ENCODE measurements around the gene STIP1. TPM values are rescaled to one million over a fixed set of nuclear protein-coding genes. Genes with fewer than 3 reads are reported as not detected.

STIP1 gene
- total and polyA plus RNA-seq, 4 experiments from 2014 or later, result 37.1 to 106 (median 98.1) TPM

DNA sequence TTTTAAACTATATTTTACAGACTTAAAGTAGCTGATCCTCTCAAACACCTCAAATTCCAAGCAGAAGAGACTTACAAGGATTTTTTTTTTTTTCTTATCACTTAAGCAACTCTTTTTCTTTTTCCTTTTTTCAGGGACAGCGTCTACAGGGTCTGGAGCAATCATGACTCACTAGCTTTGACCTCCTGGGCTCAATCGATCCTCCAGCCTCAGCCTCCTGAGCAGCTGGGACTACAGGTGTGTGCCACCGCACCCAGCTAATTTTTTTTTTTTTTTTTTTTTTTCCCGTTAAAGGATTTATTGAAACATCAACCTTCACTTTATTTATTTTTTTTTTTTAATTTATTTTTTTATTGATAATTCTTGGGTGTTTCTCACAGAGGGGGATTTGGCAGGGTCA is 15.6 kb upstream of the STIP1 start:
- H3K36me3 ChIP-seq (ENCODE audit: insufficient read depth, low read length), result no peaks in the 10 kb centered on the region
- no peak overlapping the region for H3K4me3 ChIP-seq (ENCODE audit: low read length in 2 of 2)
- H3K27me3 ChIP-seq (ENCODE audit: insufficient read depth, low read length), result no peaks in the 10 kb centered on the region
- Mint-ChIP-seq H3K9me3 (peaks cover 0 to 1% (median 0%) of the 10 kb centered on the region in 8 donors), H3K27me3 (no peaks in the 10 kb centered on the region), H3K27ac (no peak overlapping the region), H3K4me3 (no peak overlapping the region), H3K36me3 (peaks cover 0 to 4% of the 10 kb centered on the region in 2 donors), H3K4me1 (peaks cover 0 to 6% (median 2%) of the 10 kb centered on the region in 4 donors)
- H3K27ac ChIP-seq (ENCODE audit: low read depth, low read length), result no peak overlapping the region
- intact Hi-C loops (cut with micrococcal nuclease), result no loop called here
- ChIA-PET POLR2A (ENCODE audit: partially characterized antibody) (interaction anchor here (1.2 kb wide), 1 partner anchor 16 kb away, joined by 4 read pairs; the partner anchor contains the start of gene STIP1), CTCF (ENCODE audit: partially characterized antibody) (interaction anchor here (1.1 kb wide), 1 partner anchor 34 kb away, joined by 4 read pairs; no protein-coding TSS in a partner anchor)
- peaks cover 5% of the 10 kb centered on the region for H3K4me1 ChIP-seq (ENCODE audit: insufficient read depth, low read length)
- H3K9me3 ChIP-seq (ENCODE audit: control insufficient read depth in 1 of 2, low read length in 2 of 2), result no peaks in the 10 kb centered on the region
- DNase-seq, result no peak

DNA sequence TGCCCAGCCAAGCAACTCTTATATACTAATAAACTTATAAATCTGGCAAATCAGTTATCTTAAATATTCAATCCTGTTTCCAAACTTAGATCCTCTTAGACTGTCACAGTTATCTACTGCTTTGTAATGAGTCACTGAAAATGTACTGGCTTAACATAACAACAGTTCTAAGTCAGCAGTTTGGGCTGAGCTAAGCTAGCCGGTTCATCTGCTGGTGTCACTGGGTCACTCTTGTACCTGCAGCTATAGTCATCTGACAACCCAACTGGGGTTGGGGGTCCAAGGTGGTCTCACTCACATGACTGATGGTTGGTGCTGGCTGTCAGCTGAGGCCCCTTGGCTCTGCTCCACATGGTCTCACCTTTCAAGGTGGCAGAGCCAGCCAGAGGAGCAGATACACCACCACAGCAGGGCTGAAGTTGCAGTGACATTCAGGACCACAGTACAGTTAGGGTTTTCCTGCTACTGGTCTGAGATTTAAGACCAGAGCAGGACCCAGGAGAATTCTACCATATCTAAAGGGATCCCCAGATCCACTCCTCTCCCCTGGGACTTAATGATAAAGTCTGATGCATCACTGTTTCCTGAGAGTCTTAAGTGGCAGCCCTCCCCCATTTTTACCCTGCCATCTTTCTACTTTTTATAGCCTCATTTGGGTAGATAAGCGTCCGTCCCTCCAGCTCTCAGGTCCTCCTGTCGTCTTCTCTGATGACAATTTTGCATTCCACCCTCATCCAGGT is 12.2 kb upstream of the STIP1 start:
- ChIA-PET POLR2A (ENCODE audit: partially characterized antibody) (no interaction called here), CTCF (ENCODE audit: partially characterized antibody) (interaction anchor here (1.1 kb wide), 1 partner anchor 27 kb away, joined by 3 read pairs; no protein-coding TSS in a partner anchor)
- H3K9me3 Mint-ChIP-seq, result peaks cover 0 to 1% (median 0%) of the 10 kb centered on the region in 8 donors
- H3K27ac Mint-ChIP-seq, result no peak overlapping the region
- Histone ChIP-seq H3K36me3 (ENCODE audit: insufficient read depth, low read length) (no peaks in the 10 kb centered on the region), H3K4me1 (ENCODE audit: insufficient read depth, low read length) (peaks cover 8% of the 10 kb centered on the region), H3K4me3 (ENCODE audit: low read length in 2 of 2) (no peak overlapping the region), H3K27ac (ENCODE audit: low read depth, low read length) (no peak overlapping the region), H3K27me3 (ENCODE audit: insufficient read depth, low read length) (no peaks in the 10 kb centered on the region), H3K9me3 (ENCODE audit: control insufficient read depth in 1 of 2, low read length in 2 of 2) (no peaks in the 10 kb centered on the region)
- peaks cover 5 to 14% (median 8%) of the 10 kb centered on the region in 4 donors for H3K4me1 Mint-ChIP-seq
- intact Hi-C loops (cut with micrococcal nuclease), result no loop called here
- DNase-seq, result no peak
- H3K36me3 Mint-ChIP-seq, result peaks cover 0 to 4% of the 10 kb centered on the region in 2 donors
- H3K27me3 Mint-ChIP-seq, result no peaks in the 10 kb centered on the region
- no peak overlapping the region for H3K4me3 Mint-ChIP-seq

DNA sequence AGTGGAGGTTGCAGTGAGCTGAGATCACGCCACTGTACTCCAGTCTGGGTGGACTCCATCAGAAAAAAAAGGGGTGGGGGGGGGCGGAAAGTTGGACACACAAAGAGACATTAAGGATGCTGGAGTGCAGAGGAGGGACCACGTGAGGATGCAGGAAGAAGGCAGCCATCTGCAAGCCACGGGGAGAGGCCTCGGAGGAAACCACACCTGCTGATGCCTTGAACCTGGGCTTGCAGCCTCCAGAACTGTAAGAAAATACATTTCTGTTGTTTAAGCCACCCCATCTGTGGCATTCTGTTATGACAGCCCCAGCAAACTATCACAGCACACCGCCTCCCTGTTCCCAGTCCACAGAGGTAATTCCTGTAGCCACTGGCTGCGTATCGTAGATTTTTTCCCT is 9.2 kb upstream of the STIP1 start:
- intact Hi-C loops (cut with micrococcal nuclease), result no loop called here
- Mint-ChIP-seq H3K36me3 (peaks cover 0 to 4% of the 10 kb centered on the region in 2 donors), H3K4me1 (peaks cover 5 to 14% (median 11%) of the 10 kb centered on the region in 4 donors), H3K27me3 (no peaks in the 10 kb centered on the region), H3K9me3 (peaks cover 0 to 1% (median 0%) of the 10 kb centered on the region in 8 donors), H3K4me3 (no peak overlapping the region), H3K27ac (peak overlapping the region in 4 of 7 donors; percentile 25 to 88 (median 56))
- Histone ChIP-seq H3K27ac (ENCODE audit: low read depth, low read length) (no peak overlapping the region), H3K9me3 (ENCODE audit: control insufficient read depth in 1 of 2, low read length in 2 of 2) (no peaks in the 10 kb centered on the region), H3K4me1 (ENCODE audit: insufficient read depth, low read length) (peaks cover 8% of the 10 kb centered on the region), H3K36me3 (ENCODE audit: insufficient read depth, low read length) (no peaks in the 10 kb centered on the region), H3K27me3 (ENCODE audit: insufficient read depth, low read length) (no peaks in the 10 kb centered on the region), H3K4me3 (ENCODE audit: low read length in 2 of 2) (no peak overlapping the region)
- no peak for DNase-seq
- CTCF ChIA-PET (ENCODE audit: partially characterized antibody), result interaction anchor here (0.6 to 1.1 kb wide), 2 partner anchors 29 to 252 kb away, joined by 3 read pairs; no protein-coding TSS in a partner anchor
- POLR2A ChIA-PET (ENCODE audit: partially characterized antibody), result interaction anchor here (2.2 kb wide), 1 partner anchor 9 kb away, joined by 10 read pairs; the partner anchor contains the start of gene STIP1

DNA sequence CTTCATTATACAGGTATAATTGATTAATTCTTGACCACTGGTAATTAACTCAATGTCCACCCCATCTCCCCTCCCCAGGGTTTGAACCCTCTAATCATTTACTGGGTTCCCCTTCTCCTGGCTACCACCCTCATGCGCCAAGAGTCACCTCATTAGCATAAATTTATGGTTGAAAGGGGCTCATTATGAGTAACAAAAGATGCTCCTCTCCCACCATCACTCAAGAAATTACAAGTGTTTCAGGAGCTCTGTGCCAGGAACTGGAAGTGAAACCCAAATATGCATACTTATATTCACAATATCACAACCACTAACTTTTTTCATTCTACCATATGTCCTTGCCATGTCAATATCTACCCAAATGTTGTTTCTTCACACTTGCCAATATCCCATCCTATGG is 7.8 kb upstream of the STIP1 start:
- Mint-ChIP-seq H3K4me1 (peaks cover 7 to 22% (median 16%) of the 10 kb centered on the region in 4 donors), H3K27me3 (no peaks in the 10 kb centered on the region), H3K36me3 (peaks cover 0 to 4% of the 10 kb centered on the region in 2 donors), H3K4me3 (no peak overlapping the region), H3K9me3 (peaks cover 0 to 1% (median 0%) of the 10 kb centered on the region in 8 donors), H3K27ac (no peak overlapping the region)
- Histone ChIP-seq H3K4me1 (ENCODE audit: insufficient read depth, low read length) (peaks cover 8% of the 10 kb centered on the region), H3K4me3 (ENCODE audit: low read length in 2 of 2) (no peak overlapping the region), H3K9me3 (ENCODE audit: control insufficient read depth in 1 of 2, low read length in 2 of 2) (no peaks in the 10 kb centered on the region), H3K36me3 (ENCODE audit: insufficient read depth, low read length) (no peaks in the 10 kb centered on the region), H3K27me3 (ENCODE audit: insufficient read depth, low read length) (no peaks in the 10 kb centered on the region), H3K27ac (ENCODE audit: low read depth, low read length) (no peak overlapping the region)
- DNase-seq, result no peak
- CTCF ChIA-PET (ENCODE audit: partially characterized antibody), result no interaction called here
- intact Hi-C loops (cut with micrococcal nuclease), result no loop called here
- POLR2A ChIA-PET (ENCODE audit: partially characterized antibody), result no interaction called here

DNA sequence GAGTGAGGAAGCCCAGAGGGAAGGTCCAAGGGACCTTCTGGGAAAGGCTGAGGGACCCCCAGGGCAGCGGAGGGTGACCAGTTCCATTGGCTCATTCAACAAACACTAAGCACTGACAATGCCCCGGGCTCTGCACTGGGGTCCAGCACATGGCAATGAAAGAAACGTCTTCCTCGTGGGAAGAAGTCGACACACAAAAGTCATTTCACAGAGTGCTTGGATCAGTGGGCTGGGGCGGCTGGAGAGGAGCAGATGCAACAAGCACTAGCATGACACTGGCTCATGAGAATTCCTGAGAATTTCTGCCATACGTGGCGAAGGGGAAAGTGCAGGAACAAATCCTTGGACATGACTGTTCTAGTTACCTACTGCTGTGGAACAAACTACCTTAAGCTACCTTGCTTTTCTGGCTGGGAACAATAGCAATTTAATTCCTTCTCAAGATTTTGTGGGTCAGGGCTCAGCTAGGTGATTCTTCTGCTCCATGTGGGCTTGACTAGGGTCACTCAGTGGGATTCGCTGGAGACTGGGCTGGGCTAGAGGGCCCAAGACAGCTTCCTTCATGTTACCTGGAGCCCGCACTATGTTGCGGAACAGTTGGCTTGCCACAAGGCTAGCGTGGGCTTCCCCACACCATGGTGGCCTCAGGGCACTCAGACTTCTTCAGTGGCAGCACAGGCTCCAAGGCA is 6.9 kb upstream of the STIP1 start:
- no peaks in the 10 kb centered on the region for H3K27me3 Mint-ChIP-seq
- Histone ChIP-seq H3K27me3 (ENCODE audit: insufficient read depth, low read length) (no peaks in the 10 kb centered on the region), H3K36me3 (ENCODE audit: insufficient read depth, low read length) (no peaks in the 10 kb centered on the region), H3K4me3 (ENCODE audit: low read length in 2 of 2) (no peak overlapping the region), H3K27ac (ENCODE audit: low read depth, low read length) (no peak overlapping the region), H3K9me3 (ENCODE audit: control insufficient read depth in 1 of 2, low read length in 2 of 2) (no peaks in the 10 kb centered on the region), H3K4me1 (ENCODE audit: insufficient read depth, low read length) (peaks cover 17% of the 10 kb centered on the region)
- peaks cover 0 to 2% of the 10 kb centered on the region in 2 donors for H3K36me3 Mint-ChIP-seq
- CTCF ChIA-PET (ENCODE audit: partially characterized antibody), result interaction anchor here (1.3 kb wide), 1 partner anchor 27 kb away, joined by 3 read pairs; no protein-coding TSS in a partner anchor
- POLR2A ChIA-PET (ENCODE audit: partially characterized antibody), result no interaction called here
- DNase-seq, result no peak
- H3K4me1 Mint-ChIP-seq, result peaks cover 7 to 29% (median 21%) of the 10 kb centered on the region in 4 donors
- peaks cover 0 to 1% (median 0%) of the 10 kb centered on the region in 8 donors for H3K9me3 Mint-ChIP-seq
- no peak overlapping the region for H3K4me3 Mint-ChIP-seq
- intact Hi-C loops (cut with micrococcal nuclease), result no loop called here
- no peak overlapping the region for H3K27ac Mint-ChIP-seq

DNA sequence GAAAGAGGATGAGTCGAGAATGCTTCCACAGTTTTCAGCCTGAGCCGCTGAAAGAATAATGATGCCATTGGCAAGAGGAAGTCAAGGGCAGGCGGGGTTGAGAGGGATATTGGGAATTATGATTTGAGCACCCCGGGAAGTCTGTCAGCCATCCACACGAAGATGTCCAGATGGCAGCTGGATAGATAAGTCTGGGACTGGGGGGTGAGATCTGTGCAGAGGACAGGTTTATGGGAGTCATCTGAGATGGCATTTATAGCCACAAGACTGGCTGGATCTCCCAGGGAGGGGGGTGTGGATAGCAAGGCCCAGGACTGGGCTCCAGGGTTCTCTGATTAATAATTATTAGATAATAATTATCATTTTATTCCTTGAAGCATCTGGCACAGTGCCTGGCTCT is 5.1 kb upstream of the STIP1 start:
- Histone ChIP-seq H3K36me3 (ENCODE audit: insufficient read depth, low read length) (no peaks in the 10 kb centered on the region), H3K27me3 (ENCODE audit: insufficient read depth, low read length) (no peaks in the 10 kb centered on the region), H3K4me1 (ENCODE audit: insufficient read depth, low read length) (peaks cover 27% of the 10 kb centered on the region), H3K27ac (ENCODE audit: low read depth, low read length) (no peak overlapping the region), H3K4me3 (ENCODE audit: low read length in 2 of 2) (no peak overlapping the region), H3K9me3 (ENCODE audit: control insufficient read depth in 1 of 2, low read length in 2 of 2) (no peaks in the 10 kb centered on the region)
- no peak for DNase-seq
- no peak overlapping the region for H3K4me3 Mint-ChIP-seq
- peaks cover 13 to 41% (median 27%) of the 10 kb centered on the region in 4 donors for H3K4me1 Mint-ChIP-seq
- intact Hi-C loops (cut with micrococcal nuclease), result no loop called here
- H3K9me3 Mint-ChIP-seq, result peaks cover 0 to 2% (median 0%) of the 10 kb centered on the region in 8 donors
- no peaks in the 10 kb centered on the region for H3K27me3 Mint-ChIP-seq
- CTCF ChIA-PET (ENCODE audit: partially characterized antibody), result interaction anchor here (1.1 to 2.0 kb wide), 3 partner anchors 27 to 181 kb away, joined by 3 to 8 read pairs (median 3); partner anchors contain the start of gene CATSPERZ
- POLR2A ChIA-PET (ENCODE audit: partially characterized antibody), result interaction anchor here (1.1 kb wide), 1 partner anchor 23 kb away, joined by 3 read pairs; no protein-coding TSS in a partner anchor
- no peak overlapping the region for H3K27ac Mint-ChIP-seq
- H3K36me3 Mint-ChIP-seq, result peaks cover 0 to 4% of the 10 kb centered on the region in 2 donors

All from CD4-positive, alpha-beta memory T cell (primary cell).